SW 1271 (cell line): ENCODE results near the gene PLA2G2D.

Experiments
- DNase-seq, 2 experiments: peaks; one replicate each; lab custom pipeline; 2025; lab: John Stamatoyannopoulos, UW

The PLA2G2D gene

GRCh38 chr1:20114021-20114648 is 5.2 kb downstream of the PLA2G2D start:
- DNase-seq = no peak

GRCh38 chr1:20112279-20113000 is 6.9 kb downstream of the PLA2G2D start:
- no peak for DNase-seq

GRCh38 chr1:20111452-20111851 is 7.9 kb downstream of the PLA2G2D start:
- no peak for DNase-seq

GRCh38 chr1:20110679-20111078 is 8.7 kb downstream of the PLA2G2D start:
- DNase-seq = no peak

- no peak for DNase-seq
These were observed 10.0 kb downstream of the PLA2G2D start for GRCh38 chr1:20109223-20109856.

- no peak for DNase-seq
These were observed 10.8 kb downstream of the PLA2G2D start for GRCh38 chr1:20108366-20109123.

- no peak for DNase-seq
These were observed 11.5 kb downstream of the PLA2G2D start for GRCh38 chr1:20107796-20108195.

GRCh38 chr1:20107351-20107750 is 12.0 kb downstream of the PLA2G2D start:
- DNase-seq = no peak

- no peak for DNase-seq
These were observed 13.5 kb downstream of the PLA2G2D start for GRCh38 chr1:20105856-20106255.

- no peak for DNase-seq
These were observed 16.5 kb downstream of the PLA2G2D start for GRCh38 chr1:20102875-20103274.

GRCh38 chr1:20100632-20101355 is 18.5 kb downstream of the PLA2G2D start:
- DNase-seq = peak in 1 of 2 experiments; percentile 22

GRCh38 chr1:20099533-20099932 is 19.8 kb downstream of the PLA2G2D start:
- no peak for DNase-seq

GRCh38 chr1:20096840-20097447 is 22.4 kb downstream of the PLA2G2D start:
- no peak for DNase-seq

GRCh38 chr1:20095564-20096434 is 23.5 kb downstream of the PLA2G2D start:
- DNase-seq = no peak

- DNase-seq = no peak
These were observed 25.4 kb downstream of the PLA2G2D start for GRCh38 chr1:20093940-20094391.

- DNase-seq = no peak
These were observed 26.0 kb downstream of the PLA2G2D start for GRCh38 chr1:20093303-20093702.

- DNase-seq = no peak
These were observed 28.7 kb downstream of the PLA2G2D start for GRCh38 chr1:20090641-20091040.

GRCh38 chr1:20090119-20090518 is 29.2 kb downstream of the PLA2G2D start:
- no peak for DNase-seq

GRCh38 chr1:20089328-20090077 is 29.8 kb downstream of the PLA2G2D start:
- DNase-seq = no peak

- no peak for DNase-seq
These were observed 31.7 kb downstream of the PLA2G2D start for GRCh38 chr1:20087668-20088067.
